GM12878 (cell line): ENCODE data around the gene NEU3. TPM values are rescaled to one million over a fixed set of nuclear protein-coding genes. Genes with fewer than 3 reads are reported as not detected.
A peak's percentile ranks its signal among the peaks of the same experiment; 100 is the strongest.

Experiments used
- CTCF ChIP-seq, 3 experiments: IDR thresholded peaks in 2 of 3; conservative IDR thresholded peaks in 1 of 3; 2 replicates each; pipeline ENCODE4 v1.5.1; 2011; ENCODE audit warnings: low read depth in 3 of 3, low read length in 3 of 3, mild to moderate bottlenecking in 3 of 3, control low read depth in 2 of 3, moderate library complexity in 2 of 3, inconsistent platforms in 1 of 3, mixed read lengths in 1 of 3; ENCODE audit not compliant: control insufficient read depth in 2 of 3, insufficient read depth in 1 of 3; ENCODE audit errors: extremely low read depth in 1 of 3
- RB1 ChIP-seq: fragments of 450-650 bp; formaldehyde crosslinking; IDR thresholded peaks from 2 replicates; pipeline ENCODE4 v1.6.1; 2017; ENCODE audit warnings: mild to moderate bottlenecking, borderline replicate concordance
- SMARCA5 ChIP-seq: fragments of 450-650 bp; IDR thresholded peaks from 2 replicates; pipeline ENCODE4 v1.6.1; 2017; ENCODE audit warnings: mild to moderate bottlenecking
- YY1 ChIP-seq: IDR thresholded peaks from 2 replicates; pipeline ENCODE4 v1.6.1; 2011; ENCODE audit warnings: low read depth, mild to moderate bottlenecking, low read length
- polyA plus RNA-seq, 11 experiments: library from polyadenylated mRNA; depleted of rRNA in 4 of 11; unstranded in 6 of 11; stranded (reverse) in 5 of 11; fragments of >200 nt; fragmentation: Nextera tagmentation in 4 of 11; fragmentation: Illumina TruSeq in 1 of 11; extraction: Ambion mirVana in 4 of 11; extraction: Trizol in 1 of 11; gene quantifications; 1 replicate in 1 of 11; 2 replicates in 10 of 11; pipeline versions ENCODE4 v1.2.1 to v1.2.3, GENCODE V29; 2011 to 2016; ENCODE audit warnings: inconsistent platforms in 2 of 11, missing spikeins in 2 of 11, low read depth in 1 of 11
- total RNA-seq, 4 experiments: library from RNA; depleted of rRNA in 3 of 4; stranded (reverse); fragments of >200 nt in 3 of 4; fragmentation: Illumina TruSeq in 1 of 4; extraction: Trizol in 1 of 4; gene quantifications; 2 replicates each; pipeline versions ENCODE4 v1.2.1 to v1.2.3, GENCODE V29; 2013 to 2021
- TF ChIP-seq, protein P1 (sequence below): fragments of 450-650 bp; IDR thresholded peaks from 2 replicates; pipeline ENCODE4 v1.6.1; 2017; ENCODE audit warnings: mild to moderate bottlenecking, moderate library complexity

NEU3 gene
- total and polyA plus RNA-seq, 10 of the 15 experiments (the other 5 are each of a cell fraction or from before 2014, with no cell fraction given), result 2.5 to 20.3 (median 13.4) TPM

DNA sequence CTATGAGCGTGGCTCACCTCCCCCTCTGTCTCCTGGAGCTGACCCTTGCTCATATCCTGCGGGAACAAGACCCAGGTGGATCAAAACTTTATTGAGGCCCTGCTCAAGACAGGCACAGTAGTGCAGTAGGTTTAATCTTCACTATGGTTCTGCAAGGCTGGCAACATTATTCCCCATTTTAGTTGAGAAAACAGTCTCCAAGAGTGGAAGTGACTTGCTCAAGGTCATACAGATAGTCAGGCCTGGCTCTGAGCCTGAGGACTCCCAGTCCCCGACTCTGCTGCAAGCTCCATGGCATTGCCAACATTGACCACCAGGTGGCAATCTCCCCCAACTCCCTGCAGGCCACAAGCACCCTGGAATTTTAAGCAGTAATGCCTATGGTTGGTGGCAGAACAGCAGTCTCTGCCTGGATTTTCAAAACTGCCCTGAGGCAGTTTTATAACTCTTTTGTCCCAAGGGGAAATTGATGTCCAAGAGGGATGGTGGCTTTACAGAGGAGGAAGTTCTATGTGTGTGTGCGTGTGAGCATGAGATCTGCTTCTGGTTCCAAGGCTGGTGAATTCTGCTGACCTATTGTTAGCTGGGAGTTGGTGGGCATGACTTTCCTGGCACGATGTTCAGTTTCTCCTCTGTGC, 34.1 kb downstream of the NEU3 start (continued):
- TF ChIP-seq, protein P1, sequence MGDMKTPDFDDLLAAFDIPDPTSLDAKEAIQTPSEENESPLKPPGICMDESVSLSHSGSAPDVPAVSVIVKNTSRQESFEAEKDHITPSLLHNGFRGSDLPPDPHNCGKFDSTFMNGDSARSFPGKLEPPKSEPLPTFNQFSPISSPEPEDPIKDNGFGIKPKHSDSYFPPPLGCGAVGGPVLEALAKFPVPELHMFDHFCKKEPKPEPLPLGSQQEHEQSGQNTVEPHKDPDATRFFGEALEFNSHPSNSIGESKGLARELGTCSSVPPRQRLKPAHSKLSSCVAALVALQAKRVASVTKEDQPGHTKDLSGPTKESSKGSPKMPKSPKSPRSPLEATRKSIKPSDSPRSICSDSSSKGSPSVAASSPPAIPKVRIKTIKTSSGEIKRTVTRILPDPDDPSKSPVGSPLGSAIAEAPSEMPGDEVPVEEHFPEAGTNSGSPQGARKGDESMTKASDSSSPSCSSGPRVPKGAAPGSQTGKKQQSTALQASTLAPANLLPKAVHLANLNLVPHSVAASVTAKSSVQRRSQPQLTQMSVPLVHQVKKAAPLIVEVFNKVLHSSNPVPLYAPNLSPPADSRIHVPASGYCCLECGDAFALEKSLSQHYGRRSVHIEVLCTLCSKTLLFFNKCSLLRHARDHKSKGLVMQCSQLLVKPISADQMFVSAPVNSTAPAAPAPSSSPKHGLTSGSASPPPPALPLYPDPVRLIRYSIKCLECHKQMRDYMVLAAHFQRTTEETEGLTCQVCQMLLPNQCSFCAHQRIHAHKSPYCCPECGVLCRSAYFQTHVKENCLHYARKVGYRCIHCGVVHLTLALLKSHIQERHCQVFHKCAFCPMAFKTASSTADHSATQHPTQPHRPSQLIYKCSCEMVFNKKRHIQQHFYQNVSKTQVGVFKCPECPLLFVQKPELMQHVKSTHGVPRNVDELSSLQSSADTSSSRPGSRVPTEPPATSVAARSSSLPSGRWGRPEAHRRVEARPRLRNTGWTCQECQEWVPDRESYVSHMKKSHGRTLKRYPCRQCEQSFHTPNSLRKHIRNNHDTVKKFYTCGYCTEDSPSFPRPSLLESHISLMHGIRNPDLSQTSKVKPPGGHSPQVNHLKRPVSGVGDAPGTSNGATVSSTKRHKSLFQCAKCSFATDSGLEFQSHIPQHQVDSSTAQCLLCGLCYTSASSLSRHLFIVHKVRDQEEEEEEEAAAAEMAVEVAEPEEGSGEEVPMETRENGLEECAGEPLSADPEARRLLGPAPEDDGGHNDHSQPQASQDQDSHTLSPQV, result 0 out of 2 replicates have a peak, but pooled peaks have one; percentile 41
- peak; percentile 94 to 98 (median 96); a peak in 5 of 6 replicates for TF ChIP-seq CTCF (IDR thresholded peaks at IDR 0.05 in 2 of 3, conservative IDR thresholded peaks at IDR 0.05 in 1 of 3; ENCODE audit: control insufficient read depth in 2 of 3, extremely low read depth in 1 of 3, insufficient read depth in 1 of 3, low read depth in 3 of 3, low read length in 3 of 3)
- no peak for TF ChIP-seq RB1
- TF ChIP-seq SMARCA5, result peak; percentile 66
- TF ChIP-seq YY1, result peak; percentile 73
